BE2C (cell line): ENCODE data around the gene ZNF627.

Experiments used
- DNase-seq: peaks from one replicate; pipeline ENCODE4 v3.0.0-alpha.2; 2020
- H3K27me3 ChIP-seq: fragments of 250-450 bp; sonication (Bioruptor Pico); 2 replicates; pipeline ENCODE4 v1.5.1; 2020; ENCODE audit warnings: mild to moderate bottlenecking
- H3K36me3 ChIP-seq: fragments of 250-450 bp; sonication (Bioruptor Pico); 2 replicates; pipeline ENCODE4 v1.5.1; 2020; ENCODE audit warnings: mild to moderate bottlenecking
- H3K4me1 ChIP-seq: fragments of 250-450 bp; sonication (Bioruptor Pico); 2 replicates; pipeline ENCODE4 v1.5.1; 2020
- H3K4me3 ChIP-seq: 2 replicates; pipeline ENCODE4 v1.5.1; 2011; ENCODE audit warnings: low read depth, low read length
- H3K9me3 ChIP-seq: fragments of 250-450 bp; sonication (Bioruptor Pico); 2 replicates; pipeline ENCODE4 v1.5.1; 2020
- CTCF ChIP-seq: IDR thresholded peaks from 2 replicates; pipeline ENCODE4 v1.5.1; 2012; ENCODE audit warnings: mild to moderate bottlenecking, low read depth, low read length

The ZNF627 gene

DNA sequence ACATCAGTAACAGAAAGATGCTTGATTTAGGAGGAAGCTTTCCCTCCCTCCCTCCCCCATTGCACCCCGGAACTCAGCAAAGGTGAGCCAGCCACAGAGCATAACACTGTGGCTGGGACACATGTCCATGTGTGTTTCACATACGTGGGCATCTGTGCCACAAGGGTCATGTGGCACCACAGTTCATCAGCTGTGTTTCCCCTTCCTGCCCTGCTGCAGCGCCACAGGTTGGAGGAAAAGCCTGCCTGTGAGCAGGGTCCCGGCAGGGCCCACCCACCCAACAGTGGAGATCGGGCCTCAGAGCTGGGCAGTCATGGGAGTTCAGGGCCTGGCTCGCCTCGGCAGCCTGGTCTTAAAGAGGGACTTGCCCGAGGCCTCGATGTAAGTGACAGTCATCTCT, 22.6 kb upstream of the ZNF627 start:
- Histone ChIP-seq H3K4me3 (no peak overlapping the region), H3K27me3 (no peaks in the 10 kb centered on the region), H3K4me1 (peaks cover 5% of the 10 kb centered on the region; the same call in 1 of the 2 replicates), H3K9me3 (no peaks in the 10 kb centered on the region), H3K36me3 (no peaks in the 10 kb centered on the region)
- no peak for TF ChIP-seq CTCF
- DNase-seq, result no peak

GRCh38 chr19:11576227-11576626, 21.1 kb upstream of the ZNF627 start:
- Histone ChIP-seq H3K36me3 (no peaks in the 10 kb centered on the region), H3K4me3 (no peak overlapping the region), H3K4me1 (peaks cover 5% of the 10 kb centered on the region; the same call in 1 of the 2 replicates), H3K9me3 (no peaks in the 10 kb centered on the region), H3K27me3 (no peaks in the 10 kb centered on the region)
- TF ChIP-seq CTCF, result no peak
- no peak for DNase-seq

- no peaks in the 10 kb centered on the region for H3K27me3 ChIP-seq
- no peak for TF ChIP-seq CTCF
- peak; percentile 32 for DNase-seq
- no peaks in the 10 kb centered on the region for H3K9me3 ChIP-seq
- H3K4me3 ChIP-seq, result 0 out of 2 replicates have a peak within 1 kb of the TSS, but pooled peaks have one; percentile 14
- H3K36me3 ChIP-seq, result no peaks in the 10 kb centered on the region
- peaks cover 5% of the 10 kb centered on the region; the same call in 1 of the 2 replicates for H3K4me1 ChIP-seq
These were observed 19.6 kb upstream of the ZNF627 start, which contains the start of gene ACP5 for GRCh38 chr19:11577451-11578257. TSS of gene ACP5 (minus strand) at chr19:11577645. CDS start at chr19:11577317, 328 bp downstream.

DNA sequence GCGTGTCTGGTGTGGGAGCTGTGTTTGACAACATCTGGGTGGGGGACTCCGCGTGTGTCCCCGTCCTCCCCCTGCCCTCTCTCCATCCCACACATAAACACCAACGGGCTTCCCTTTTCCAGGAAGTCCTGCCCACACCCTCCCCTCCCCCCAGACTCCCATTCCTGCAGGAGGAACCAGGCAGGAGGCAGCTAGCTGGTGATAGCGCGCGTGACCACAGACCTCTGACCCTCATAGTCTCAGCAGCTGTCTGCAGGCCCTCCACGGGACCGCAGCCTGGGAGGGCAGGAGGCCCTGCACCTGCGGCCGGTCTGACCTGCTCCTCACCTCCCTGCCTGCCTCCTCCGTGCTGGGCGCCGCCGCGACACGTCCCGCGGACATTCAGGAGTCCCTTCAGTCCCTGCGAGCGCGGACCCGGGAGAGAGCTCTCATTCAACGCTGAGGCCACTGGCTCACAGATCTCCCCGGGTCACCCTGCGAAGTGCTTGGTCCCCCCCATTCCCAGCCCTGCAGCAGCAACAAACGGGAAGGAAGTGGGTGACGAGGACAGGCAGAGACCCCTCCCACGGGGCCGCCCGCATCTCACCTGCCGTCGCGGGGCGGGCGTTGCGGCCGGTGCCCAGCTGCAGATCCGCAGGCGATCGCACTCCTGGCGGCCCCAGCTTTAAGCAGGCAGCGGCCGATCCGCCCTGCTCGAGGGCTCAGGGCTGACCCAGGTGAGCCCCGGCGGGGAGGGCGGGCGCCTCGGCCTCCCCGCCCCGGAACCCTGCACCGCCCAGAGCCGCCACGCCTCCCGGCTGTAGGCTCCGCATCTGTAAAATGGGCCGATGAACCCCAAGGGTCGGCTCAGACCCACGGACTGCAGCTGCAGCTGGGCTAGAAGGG, 18.8 kb upstream of the ZNF627 start:
- no peak for DNase-seq
- peaks cover 5% of the 10 kb centered on the region; the same call in 1 of the 2 replicates for H3K4me1 ChIP-seq
- H3K9me3 ChIP-seq, result no peaks in the 10 kb centered on the region
- H3K4me3 ChIP-seq, result no peak overlapping the region
- H3K36me3 ChIP-seq, result no peaks in the 10 kb centered on the region
- no peak for TF ChIP-seq CTCF
- H3K27me3 ChIP-seq, result no peaks in the 10 kb centered on the region

GRCh38 chr19:11580116-11580515, 17.2 kb upstream of the ZNF627 start:
- peaks cover 5% of the 10 kb centered on the region; the same call in 1 of the 2 replicates for H3K4me1 ChIP-seq
- no peaks in the 10 kb centered on the region for H3K36me3 ChIP-seq
- H3K4me3 ChIP-seq, result no peak overlapping the region
- no peak for DNase-seq
- no peaks in the 10 kb centered on the region for H3K9me3 ChIP-seq
- TF ChIP-seq CTCF, result no peak
- H3K27me3 ChIP-seq, result no peaks in the 10 kb centered on the region
